COLO668 (cell line): ENCODE measurements around the gene FHAD1.

Experiments used
- DNase-seq: peaks from one replicate; lab custom pipeline; 2025; ENCODE audit not compliant: unreplicated experiment; lab: John Stamatoyannopoulos, UW

Gene FHAD1

GRCh38 chr1:15218287-15219279 is 28.4 kb upstream of the FHAD1 start:
- no peak for DNase-seq

- DNase-seq: no peak
Observed at GRCh38 chr1:15219280-15220023, 27.6 kb upstream of the FHAD1 start.

- no peak for DNase-seq
Observed at GRCh38 chr1:15220024-15220392, 27.0 kb upstream of the FHAD1 start.

GRCh38 chr1:15220825-15221431 is 26.1 kb upstream of the FHAD1 start:
- no peak for DNase-seq

GRCh38 chr1:15222653-15223303 is 24.2 kb upstream of the FHAD1 start:
- no peak for DNase-seq

- no peak for DNase-seq
Observed at GRCh38 chr1:15224259-15224869, 22.7 kb upstream of the FHAD1 start.

- DNase-seq: no peak
Observed at GRCh38 chr1:15224974-15225373, 22.0 kb upstream of the FHAD1 start.

- no peak for DNase-seq
Observed at GRCh38 chr1:15225461-15225860, 21.6 kb upstream of the FHAD1 start.

GRCh38 chr1:15226388-15227255 is 20.4 kb upstream of the FHAD1 start:
- DNase-seq: no peak

- no peak for DNase-seq
Observed at GRCh38 chr1:15229707-15230131, 17.3 kb upstream of the FHAD1 start.

GRCh38 chr1:15231714-15232201 is 15.3 kb upstream of the FHAD1 start:
- no peak for DNase-seq

GRCh38 chr1:15233689-15234088 is 13.3 kb upstream of the FHAD1 start:
- DNase-seq: no peak

- no peak for DNase-seq
Observed at GRCh38 chr1:15236321-15236721, 10.7 kb upstream of the FHAD1 start.

GRCh38 chr1:15236746-15237145 is 10.3 kb upstream of the FHAD1 start:
- DNase-seq: no peak

GRCh38 chr1:15238789-15239188 is 8.2 kb upstream of the FHAD1 start:
- no peak for DNase-seq

- DNase-seq: no peak
Observed at GRCh38 chr1:15242766-15243165, 4.3 kb upstream of the FHAD1 start.

GRCh38 chr1:15243275-15244043 is 3.6 kb upstream of the FHAD1 start:
- DNase-seq: no peak

- no peak for DNase-seq
Observed at GRCh38 chr1:15244813-15245212, 2.2 kb upstream of the FHAD1 start.
